Stimulated activated CD8-positive, alpha-beta memory T cell treated with anti-CD3 and anti-CD28 coated beads, Interleukin-4, amount 100 ng/mL, for 4 hours (primary cell): ENCODE data around the gene BRICD5.

Source experiments
- DNase-seq, 2 donors: peaks; one replicate each; pipeline ENCODE4 v3.0.0-alpha.2; 2020; ENCODE audit warnings: low read depth in 2 of 2, low spot score in 1 of 2

Gene BRICD5

DNA sequence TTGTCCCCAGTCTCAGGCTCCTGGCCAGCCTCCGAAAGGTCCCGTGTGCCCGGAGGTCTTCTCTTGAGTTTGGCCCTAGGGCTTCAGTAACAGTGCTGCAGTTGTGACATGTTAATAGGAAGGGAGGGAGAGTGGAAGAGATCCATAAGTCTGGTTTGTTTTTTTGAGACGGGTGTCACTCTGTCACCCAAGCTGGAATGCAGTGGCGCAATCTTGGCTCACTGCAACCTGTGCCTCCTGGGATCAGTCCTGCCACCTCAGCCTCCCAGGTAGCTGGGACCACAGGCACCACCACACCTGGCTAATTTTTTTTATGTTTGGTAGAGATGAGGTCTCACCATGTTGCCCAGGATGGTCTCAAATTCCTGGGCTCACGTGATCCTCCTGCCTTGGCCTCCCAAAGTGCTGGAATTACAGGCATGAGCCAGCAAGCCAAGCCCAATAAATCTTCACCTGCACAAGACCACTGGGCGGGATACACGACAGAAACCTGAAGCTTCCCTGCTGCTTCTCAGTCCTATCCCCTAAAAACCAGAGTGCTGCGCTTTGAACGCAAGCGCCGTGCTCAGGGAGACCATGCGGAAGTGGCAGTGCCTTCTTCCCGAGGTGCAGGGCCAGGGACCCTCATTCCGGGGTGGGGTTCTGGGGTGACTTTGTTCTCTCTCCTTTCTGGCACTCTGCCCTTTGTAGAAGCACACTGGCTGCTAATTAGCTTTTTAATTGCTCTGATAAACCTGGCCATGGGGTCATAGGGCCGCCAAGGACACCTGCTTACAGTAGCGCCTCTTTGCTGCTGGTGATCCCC is 44.2 kb downstream of the BRICD5 start:
- no peak for DNase-seq

- DNase-seq = no peak
Measured at GRCh38 chr16:2165861-2166260, 44.8 kb downstream of the BRICD5 start.

- DNase-seq = no peak
Measured at GRCh38 chr16:2163211-2163881, 47.3 kb downstream of the BRICD5 start.

DNA sequence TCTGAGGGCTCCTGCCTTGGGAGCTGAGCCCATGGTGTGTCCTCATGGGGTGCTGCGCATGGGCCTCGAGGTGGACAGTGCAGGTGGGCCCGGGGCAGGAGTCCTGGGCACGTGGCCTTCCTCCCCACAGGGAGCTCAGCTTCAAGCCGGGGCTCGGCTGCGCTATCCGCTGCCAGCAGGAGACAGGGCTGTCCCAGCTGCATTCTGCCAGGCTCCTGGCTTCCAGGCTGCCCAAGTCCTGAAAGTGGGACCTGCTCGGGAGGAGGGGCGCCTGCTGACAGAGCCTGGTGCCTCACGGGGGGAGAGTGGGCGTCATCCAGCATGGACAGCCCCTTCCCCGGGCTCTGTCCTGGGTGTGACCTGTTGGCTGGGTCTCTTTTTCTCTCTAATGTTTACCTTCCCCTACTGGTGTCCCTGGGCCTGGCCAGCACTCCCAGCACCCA is 48.0 kb downstream of the BRICD5 start:
- DNase-seq = no peak

GRCh38 chr16:2161911-2162310 is 48.8 kb downstream of the BRICD5 start:
- no peak for DNase-seq

DNA sequence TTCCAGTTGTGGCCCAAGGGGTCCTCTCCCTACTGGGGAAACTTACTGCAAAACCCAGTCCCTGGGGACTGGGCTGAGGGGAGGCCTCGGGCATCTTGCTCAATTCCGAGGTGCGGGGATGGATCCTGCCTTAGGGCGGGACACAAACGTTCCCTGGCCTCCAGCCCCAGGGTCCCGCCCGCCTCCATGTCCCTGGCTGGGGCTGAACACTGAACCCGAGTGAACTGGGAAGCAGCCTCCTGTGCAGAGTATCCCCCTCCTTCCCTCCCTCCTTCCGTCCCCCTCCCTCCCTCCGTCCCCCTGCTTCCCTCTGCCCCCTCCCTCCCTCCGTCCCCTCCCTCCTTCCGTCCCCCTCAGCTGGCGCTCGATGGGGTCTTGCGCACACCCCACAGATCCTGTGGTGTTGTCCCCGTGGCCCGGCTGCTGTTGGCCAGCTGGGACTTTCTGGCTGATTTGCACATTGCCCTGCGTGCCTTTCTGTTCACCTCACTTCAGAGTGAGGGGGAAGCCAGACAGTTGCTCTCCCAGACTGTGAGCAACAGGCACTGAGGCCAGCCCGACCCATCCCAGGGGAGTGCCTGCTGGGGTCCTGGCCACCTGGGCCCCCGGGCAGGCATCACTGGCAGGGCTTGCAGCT is 49.6 kb downstream of the BRICD5 start:
- DNase-seq = no peak
